Measurements from ENCODE around the gene CERS2.

CERS2 gene

GRCh38 chr1:150985179-150985825 is 10.7 kb upstream of the CERS2 start:
- Histone ChIP-seq H3K4me3 (ENCODE audit: low read depth in 1 of 2, low read length in 1 of 2) (no peak overlapping the region), H3K9me3 (no peaks in the 10 kb centered on the region), H3K27me3 (no peaks in the 10 kb centered on the region), H3K36me3 (no peaks in the 10 kb centered on the region), H3K27ac (no peak overlapping the region), H3K4me1 (ENCODE audit: control insufficient read depth in 1 of 2, insufficient read depth in 1 of 2, low read depth in 1 of 2, low read length in 1 of 2) (peaks cover 0 to 4% of the 10 kb centered on the region in 2 experiments)
- TF ChIP-seq, protein P1, sequence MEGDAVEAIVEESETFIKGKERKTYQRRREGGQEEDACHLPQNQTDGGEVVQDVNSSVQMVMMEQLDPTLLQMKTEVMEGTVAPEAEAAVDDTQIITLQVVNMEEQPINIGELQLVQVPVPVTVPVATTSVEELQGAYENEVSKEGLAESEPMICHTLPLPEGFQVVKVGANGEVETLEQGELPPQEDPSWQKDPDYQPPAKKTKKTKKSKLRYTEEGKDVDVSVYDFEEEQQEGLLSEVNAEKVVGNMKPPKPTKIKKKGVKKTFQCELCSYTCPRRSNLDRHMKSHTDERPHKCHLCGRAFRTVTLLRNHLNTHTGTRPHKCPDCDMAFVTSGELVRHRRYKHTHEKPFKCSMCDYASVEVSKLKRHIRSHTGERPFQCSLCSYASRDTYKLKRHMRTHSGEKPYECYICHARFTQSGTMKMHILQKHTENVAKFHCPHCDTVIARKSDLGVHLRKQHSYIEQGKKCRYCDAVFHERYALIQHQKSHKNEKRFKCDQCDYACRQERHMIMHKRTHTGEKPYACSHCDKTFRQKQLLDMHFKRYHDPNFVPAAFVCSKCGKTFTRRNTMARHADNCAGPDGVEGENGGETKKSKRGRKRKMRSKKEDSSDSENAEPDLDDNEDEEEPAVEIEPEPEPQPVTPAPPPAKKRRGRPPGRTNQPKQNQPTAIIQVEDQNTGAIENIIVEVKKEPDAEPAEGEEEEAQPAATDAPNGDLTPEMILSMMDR (IDR thresholded peaks at IDR 0.05), result no peak

GRCh38 chr1:150981805-150982712 is 7.4 kb upstream of the CERS2 start, which contains the start of gene ANXA9:
Gene ANXA9 (plus strand): TSS chr1:150982292. CDS start chr1:150983106, 814 bp downstream.
- Histone ChIP-seq H3K4me3 (ENCODE audit: low read depth in 1 of 2, low read length in 1 of 2) (no peak within 1 kb of the TSS), H3K4me1 (ENCODE audit: control insufficient read depth in 1 of 2, insufficient read depth in 1 of 2, low read depth in 1 of 2, low read length in 1 of 2) (peaks cover 29 to 30% of the 10 kb centered on the region in 2 experiments), H3K9me3 (no peaks in the 10 kb centered on the region), H3K27ac (no peak within 1 kb of the TSS), H3K36me3 (no peaks in the 10 kb centered on the region), H3K27me3 (no peaks in the 10 kb centered on the region)
- TF ChIP-seq, protein P1 (IDR thresholded peaks at IDR 0.05), result no peak

DNA sequence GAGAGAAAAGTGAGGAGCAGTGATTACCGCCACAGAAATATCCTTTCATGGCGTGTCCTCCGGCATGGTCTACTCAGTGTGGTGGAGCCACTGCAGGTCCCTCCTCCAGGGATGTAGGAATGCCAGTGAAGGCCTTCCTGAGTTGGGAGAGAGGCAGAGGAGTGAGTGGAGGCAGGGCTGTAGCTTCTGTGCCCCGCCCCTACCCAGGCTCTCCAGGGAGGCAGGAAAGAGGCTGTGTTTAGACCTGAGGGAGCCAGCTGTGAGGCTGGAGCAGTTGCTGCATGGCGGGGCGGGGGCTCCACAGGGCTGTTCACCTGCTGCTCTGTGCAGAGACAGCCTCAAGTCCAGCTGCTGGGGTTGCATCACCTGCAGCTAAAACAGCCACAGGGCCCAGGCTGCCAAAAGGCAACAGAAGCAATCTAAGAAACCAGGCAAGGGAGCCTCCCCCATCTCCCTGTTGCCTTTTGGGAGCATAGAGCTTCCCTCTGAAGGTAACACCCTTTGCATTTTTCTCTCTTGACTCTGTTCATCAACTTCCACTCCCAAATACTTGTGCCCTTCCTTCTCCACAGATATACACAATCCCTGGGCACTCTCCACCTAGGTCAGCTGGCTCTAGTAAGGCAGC is 6.7 kb upstream of the CERS2 start:
- H3K27ac ChIP-seq, result no peak overlapping the region
- TF ChIP-seq, protein P1 (IDR thresholded peaks at IDR 0.05), result no peak
- H3K27me3 ChIP-seq, result no peaks in the 10 kb centered on the region
- H3K4me1 ChIP-seq (ENCODE audit: control insufficient read depth in 1 of 2, insufficient read depth in 1 of 2, low read depth in 1 of 2, low read length in 1 of 2), result peaks cover 36 to 38% of the 10 kb centered on the region in 2 experiments
- H3K9me3 ChIP-seq, result no peaks in the 10 kb centered on the region
- H3K4me3 ChIP-seq (ENCODE audit: low read depth in 1 of 2, low read length in 1 of 2), result no peak overlapping the region
- no peaks in the 10 kb centered on the region for H3K36me3 ChIP-seq

GRCh38 chr1:150979092-150980056 is 4.7 kb upstream of the CERS2 start:
- peak overlapping the region; percentile 41 to 79 for H3K4me3 ChIP-seq (ENCODE audit: low read depth in 1 of 2, low read length in 1 of 2)

More at GRCh38 chr1:150979092-150980056, 4.7 kb upstream of the CERS2 start:
- no peaks in the 10 kb centered on the region for H3K36me3 ChIP-seq
- H3K27me3 ChIP-seq, result no peaks in the 10 kb centered on the region
- TF ChIP-seq, protein P1 (IDR thresholded peaks at IDR 0.05), result peak; percentile 99
- H3K4me1 ChIP-seq (ENCODE audit: control insufficient read depth in 1 of 2, insufficient read depth in 1 of 2, low read depth in 1 of 2, low read length in 1 of 2), result peaks cover 49 to 53% of the 10 kb centered on the region in 2 experiments
- H3K27ac ChIP-seq, result peak overlapping the region; percentile 97
- no peaks in the 10 kb centered on the region for H3K9me3 ChIP-seq
